ENCODE measurements around the gene RNF26. TPM values are rescaled to one million over a fixed set of nuclear protein-coding genes. Genes with fewer than 3 reads are reported as not detected.

The RNF26 gene
- total and polyA plus RNA-seq, 3 donors from 2014 or later, result 28.2 to 37.1 (median 31.0) TPM

GRCh38 chr11:119372260-119373058, 38.1 kb downstream of the RNF26 start:
- peaks cover 63% of the 10 kb centered on the region for H3K4me1 ChIP-seq
- no peaks in the 10 kb centered on the region for H3K36me3 ChIP-seq (ENCODE audit: low read depth, missing control alignments)
- 88 to 100% methylated on average over 2 to 25 of the region's 26 CpGs for WGBS, 2 donors
- H3K27me3 ChIP-seq, result no peaks in the 10 kb centered on the region
- intact Hi-C loops (cut with DNase I; ENCODE audit: low total_unique reads), result no loop called here
- no peak overlapping the region for H3K4me3 ChIP-seq
- no peak for DNase-seq
- no peak overlapping the region for H3K27ac ChIP-seq
- TF ChIP-seq CTCF (IDR thresholded peaks at IDR 0.05) (no peak), POLR2A (IDR thresholded peaks at IDR 0.05) (no peak)
- H3K9me3 ChIP-seq, result no peaks in the 10 kb centered on the region

GRCh38 chr11:119373059-119373920, 39.0 kb downstream of the RNF26 start:
- TF ChIP-seq CTCF (IDR thresholded peaks at IDR 0.05), result no peak
- no peak for TF ChIP-seq POLR2A (IDR thresholded peaks at IDR 0.05)
- H3K27me3 ChIP-seq, result no peaks in the 10 kb centered on the region
- no peak overlapping the region for H3K27ac ChIP-seq
- peaks cover 56% of the 10 kb centered on the region for H3K4me1 ChIP-seq
- H3K36me3 ChIP-seq (ENCODE audit: low read depth, missing control alignments), result no peaks in the 10 kb centered on the region
- 83 to 96% methylated on average over 8 to 23 of the region's 23 CpGs for WGBS, 2 donors
- no peaks in the 10 kb centered on the region for H3K9me3 ChIP-seq
- DNase-seq, result no peak
- no peak overlapping the region for H3K4me3 ChIP-seq
- intact Hi-C loops (cut with DNase I; ENCODE audit: low total_unique reads), result no loop called here

- no peaks in the 10 kb centered on the region for H3K36me3 ChIP-seq (ENCODE audit: low read depth, missing control alignments)
- peaks cover 48% of the 10 kb centered on the region for H3K4me1 ChIP-seq
- H3K27me3 ChIP-seq, result no peaks in the 10 kb centered on the region
- peak; percentile 87 for DNase-seq
- intact Hi-C loops (cut with DNase I; ENCODE audit: low total_unique reads), result loop anchor here (2.0 kb wide), 1 partner anchor 17 kb away; no protein-coding TSS in a partner anchor
- no peak overlapping the region for H3K4me3 ChIP-seq
- whole genome bisulfite sequencing, 2 donors, result 52 to 80% methylated on average over 2 to 5 of the region's 5 CpGs
- H3K9me3 ChIP-seq, result no peaks in the 10 kb centered on the region
- peak overlapping the region in 1 of 2 donors; percentile 75 for H3K27ac ChIP-seq
- TF ChIP-seq CTCF (IDR thresholded peaks at IDR 0.05), result peak; percentile 69 to 84 (median 82)
- TF ChIP-seq POLR2A (IDR thresholded peaks at IDR 0.05), result no peak
Measured at GRCh38 chr11:119373921-119374631, 39.7 kb downstream of the RNF26 start.

GRCh38 chr11:119374632-119375336, 40.5 kb downstream of the RNF26 start:
- Histone ChIP-seq H3K9me3 (no peaks in the 10 kb centered on the region), H3K4me1 (peaks cover 42% of the 10 kb centered on the region), H3K27me3 (no peaks in the 10 kb centered on the region), H3K36me3 (ENCODE audit: low read depth, missing control alignments) (no peaks in the 10 kb centered on the region), H3K4me3 (no peak overlapping the region), H3K27ac (peak overlapping the region; percentile 75 to 86)
- TF ChIP-seq POLR2A (IDR thresholded peaks at IDR 0.05), result no peak
- TF ChIP-seq CTCF (IDR thresholded peaks at IDR 0.05), result no peak
- intact Hi-C loops (cut with DNase I; ENCODE audit: low total_unique reads), result loop anchor here (2.0 kb wide), 1 partner anchor 18 kb away; no protein-coding TSS in a partner anchor
- 59% methylated on average over 7 to 11 of the region's 11 CpGs for WGBS, 2 donors
- no peak for DNase-seq
